Stimulated activated naive B cell treated with anti-CD40 and anti-IgM and Interleukin-4, amounts not matched to agents 10 μg/mL and 1 μg/mL and 100 μg/mL, for 72 hours (primary cell): Measurements from ENCODE around the gene FXYD5.

ENCODE experiments used
- ATAC-seq, 2 donors: fragments of 150-1000 bp; cut with Tn5 transposase; replicated peaks; 2 replicates each; pipeline ENCODE4 v1.10.0; 2021; ENCODE audit warnings: moderate library complexity in 1 of 2
- DNase-seq: peaks from one replicate; pipeline ENCODE4 v3.0.0; 2021
- H3K27ac Mint-ChIP-seq: one replicate; pipeline ENCODE4 v1.8.0; 2022; ENCODE audit warnings: mild to moderate bottlenecking, mixed read lengths
- H3K27me3 Mint-ChIP-seq, 2 donors: one replicate each; pipeline ENCODE4 v1.8.0; 2022; ENCODE audit warnings: mixed read lengths in 2 of 2
- H3K36me3 Mint-ChIP-seq, 2 donors: one replicate each; pipeline ENCODE4 v1.8.0; 2022; ENCODE audit warnings: mixed read lengths in 2 of 2, mild to moderate bottlenecking in 1 of 2
- H3K4me1 Mint-ChIP-seq, 2 donors: one replicate each; pipeline ENCODE4 v1.8.0; 2022; ENCODE audit warnings: mixed read lengths in 2 of 2, mild to moderate bottlenecking in 1 of 2
- H3K4me3 Mint-ChIP-seq, 2 donors: one replicate each; pipeline ENCODE4 v1.8.0; 2022; ENCODE audit warnings: mild to moderate bottlenecking in 2 of 2, mixed read lengths in 2 of 2, moderate library complexity in 1 of 2
- H3K9me3 Mint-ChIP-seq, 2 donors: one replicate each; pipeline ENCODE4 v1.8.0; 2022; ENCODE audit warnings: mixed read lengths in 2 of 2, mild to moderate bottlenecking in 1 of 2

FXYD5 gene

DNA sequence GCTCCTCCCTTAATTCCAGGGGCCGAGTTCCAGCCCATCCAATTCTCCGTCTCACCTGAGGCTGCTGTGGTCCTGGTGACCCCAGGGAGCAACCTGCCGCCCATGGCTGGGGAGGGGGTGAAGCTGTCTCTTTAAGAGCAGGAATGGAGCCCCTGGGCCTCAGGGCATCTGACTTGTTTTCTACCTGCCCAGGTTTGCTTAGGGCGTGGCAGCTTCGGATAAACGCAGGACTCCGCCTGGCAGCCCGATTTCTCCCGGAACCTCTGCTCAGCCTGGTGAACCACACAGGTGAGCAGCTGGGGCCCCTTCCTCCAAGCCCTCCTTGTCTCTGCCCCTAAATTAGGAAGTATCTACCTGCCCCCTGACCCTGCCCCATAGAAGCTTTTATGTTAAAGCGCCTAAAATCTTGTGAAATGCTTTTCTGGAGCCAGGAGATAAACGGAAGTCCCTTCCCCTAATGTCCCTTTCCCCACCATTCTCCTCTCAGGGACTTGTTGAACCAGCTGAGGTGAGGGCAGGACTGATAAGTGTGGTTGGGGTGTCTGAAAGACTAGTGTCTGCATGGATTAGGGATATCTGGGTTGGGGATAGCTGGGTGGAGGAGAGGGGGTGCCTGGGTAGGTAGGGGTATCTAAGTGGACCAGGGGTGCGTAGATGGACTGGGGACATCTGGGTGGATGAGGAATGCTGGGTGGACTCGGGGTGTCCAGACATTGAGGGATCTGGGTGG, 38.3 kb upstream of the FXYD5 start:
- Mint-ChIP-seq H3K9me3 (no peaks in the 10 kb centered on the region), H3K4me1 (peaks cover 18 to 26% of the 10 kb centered on the region in 2 donors), H3K36me3 (no peaks in the 10 kb centered on the region), H3K27me3 (peaks cover 3 to 9% of the 10 kb centered on the region in 2 donors), H3K4me3 (no peak overlapping the region), H3K27ac (no peak overlapping the region)
- ATAC-seq (no peak), DNase-seq (no peak)

DNA sequence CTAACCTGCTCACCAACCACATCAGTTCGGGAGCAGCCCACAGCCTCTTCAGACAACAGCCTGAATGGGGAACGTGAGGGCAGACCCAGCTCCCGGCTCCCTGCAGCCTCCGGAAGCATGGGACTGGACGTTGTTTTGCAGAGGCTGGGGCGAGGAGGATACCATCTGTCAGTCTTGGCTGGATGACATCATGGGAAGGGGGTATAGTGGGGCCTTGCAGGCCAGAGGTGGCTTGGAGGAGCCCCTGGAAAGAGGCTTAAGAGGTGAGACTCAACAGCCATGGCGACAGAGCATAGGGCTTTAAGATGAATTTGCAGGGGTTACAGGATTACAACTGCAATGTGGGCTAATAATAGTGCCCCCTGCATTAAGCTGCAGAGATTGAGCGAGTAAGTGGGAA, 37.4 kb upstream of the FXYD5 start:
- peaks cover 3 to 9% of the 10 kb centered on the region in 2 donors for H3K27me3 Mint-ChIP-seq
- no peaks in the 10 kb centered on the region for H3K36me3 Mint-ChIP-seq

DNA sequence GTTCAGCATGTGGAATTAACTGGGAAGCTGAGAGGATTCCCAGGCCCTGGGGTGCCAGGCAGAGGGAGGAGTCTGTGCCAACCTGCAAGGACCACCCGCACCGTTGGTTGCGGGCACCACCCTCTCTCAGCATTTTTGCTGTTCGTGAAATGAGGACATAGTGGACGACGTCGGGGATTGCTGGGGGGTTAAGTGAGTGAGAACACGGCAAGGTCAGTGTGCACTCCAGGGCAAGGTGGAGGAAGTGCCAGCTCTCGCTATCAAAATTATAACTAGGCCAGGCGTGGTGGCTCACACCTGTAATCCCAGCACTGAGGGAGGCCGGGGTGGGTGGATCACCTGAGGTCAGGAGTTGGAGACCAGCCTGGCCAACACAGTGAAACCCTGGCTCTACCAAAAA, 36.7 kb upstream of the FXYD5 start:
- peaks cover 3 to 9% of the 10 kb centered on the region in 2 donors for H3K27me3 Mint-ChIP-seq

More for the DNA sequence above, 37.4 kb upstream of the FXYD5 start:
- Mint-ChIP-seq H3K27ac (no peak overlapping the region), H3K4me3 (no peak overlapping the region), H3K4me1 (peaks cover 21 to 32% of the 10 kb centered on the region in 2 donors), H3K9me3 (no peaks in the 10 kb centered on the region)
- ATAC-seq (no peak), DNase-seq (no peak)

DNA sequence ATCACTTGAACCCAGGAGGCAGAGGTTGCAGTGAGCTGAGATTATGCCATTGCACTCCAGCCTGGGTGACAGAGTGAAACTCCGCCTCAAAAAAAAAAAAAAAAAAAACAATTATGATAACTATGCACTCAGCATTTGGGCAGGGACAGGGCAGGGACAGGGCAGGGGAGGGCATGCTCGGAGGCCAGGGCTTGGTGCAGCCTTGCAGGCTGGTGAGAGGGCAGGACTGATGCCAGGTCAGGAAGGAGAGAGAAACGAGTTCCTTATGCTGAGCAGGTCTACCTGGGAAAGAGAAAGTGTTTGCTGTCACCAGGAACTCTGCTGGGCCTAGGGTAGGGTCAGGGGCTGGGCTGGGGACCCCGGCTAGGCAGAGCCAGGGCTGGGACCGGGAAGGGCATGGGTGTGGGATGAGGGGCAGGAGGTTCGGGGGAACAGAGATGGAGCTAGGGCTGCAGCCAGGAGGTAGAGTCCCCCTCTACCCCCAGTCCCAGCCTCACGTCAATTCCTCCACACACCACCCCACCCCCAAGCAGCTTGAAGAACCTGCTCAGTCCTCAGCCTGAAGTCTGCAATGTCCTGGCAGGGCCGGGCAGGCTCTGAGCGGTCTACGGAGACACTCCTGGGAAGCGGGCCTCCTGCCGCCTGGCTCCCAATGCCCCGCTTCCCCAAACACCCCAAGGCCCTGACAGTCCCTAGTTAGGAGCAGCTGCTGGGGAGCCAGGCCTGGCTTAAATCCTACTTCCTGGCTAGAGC, 36.1 kb upstream of the FXYD5 start:
- no peak overlapping the region for H3K4me3 Mint-ChIP-seq
- no peak for ATAC-seq
- H3K36me3 Mint-ChIP-seq: no peaks in the 10 kb centered on the region
- H3K27ac Mint-ChIP-seq: no peak overlapping the region
- H3K4me1 Mint-ChIP-seq: peaks cover 23 to 34% of the 10 kb centered on the region in 2 donors
- peaks cover 3 to 9% of the 10 kb centered on the region in 2 donors for H3K27me3 Mint-ChIP-seq
- DNase-seq: no peak
- H3K9me3 Mint-ChIP-seq: no peaks in the 10 kb centered on the region

More for the DNA sequence above, 36.7 kb upstream of the FXYD5 start:
- DNase-seq: no peak
- H3K27ac Mint-ChIP-seq: no peak overlapping the region
- peaks cover 23 to 32% of the 10 kb centered on the region in 2 donors for H3K4me1 Mint-ChIP-seq
- H3K9me3 Mint-ChIP-seq: no peaks in the 10 kb centered on the region
- H3K4me3 Mint-ChIP-seq: no peak overlapping the region
- no peak for ATAC-seq
- H3K36me3 Mint-ChIP-seq: no peaks in the 10 kb centered on the region

DNA sequence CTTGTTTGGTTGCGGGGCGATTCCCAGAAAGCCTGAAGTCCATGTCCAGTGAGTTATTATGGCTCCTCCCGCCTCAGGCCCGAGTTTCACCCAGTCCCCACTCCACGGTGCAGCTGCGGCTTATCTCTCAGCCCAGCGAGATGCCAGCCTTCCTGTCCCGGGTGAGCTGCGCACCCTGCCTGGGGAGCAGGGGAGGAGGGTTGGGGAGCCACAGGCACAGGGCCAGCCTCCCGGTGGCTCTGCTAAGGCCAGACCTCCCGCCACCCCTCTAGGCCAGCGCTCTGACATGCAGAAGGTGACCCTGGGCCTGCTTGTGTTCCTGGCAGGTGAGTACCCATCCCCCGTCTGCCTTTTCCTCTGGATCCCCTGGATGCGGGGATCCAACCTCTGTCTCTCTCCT, 35.4 kb upstream of the FXYD5 start:
- no peak for ATAC-seq
- no peaks in the 10 kb centered on the region for H3K36me3 Mint-ChIP-seq
- no peak overlapping the region for H3K4me3 Mint-ChIP-seq
- DNase-seq: no peak
- H3K9me3 Mint-ChIP-seq: no peaks in the 10 kb centered on the region
- peaks cover 26 to 41% of the 10 kb centered on the region in 2 donors for H3K4me1 Mint-ChIP-seq
- H3K27ac Mint-ChIP-seq: no peak overlapping the region
- H3K27me3 Mint-ChIP-seq: peaks cover 3 to 9% of the 10 kb centered on the region in 2 donors

DNA sequence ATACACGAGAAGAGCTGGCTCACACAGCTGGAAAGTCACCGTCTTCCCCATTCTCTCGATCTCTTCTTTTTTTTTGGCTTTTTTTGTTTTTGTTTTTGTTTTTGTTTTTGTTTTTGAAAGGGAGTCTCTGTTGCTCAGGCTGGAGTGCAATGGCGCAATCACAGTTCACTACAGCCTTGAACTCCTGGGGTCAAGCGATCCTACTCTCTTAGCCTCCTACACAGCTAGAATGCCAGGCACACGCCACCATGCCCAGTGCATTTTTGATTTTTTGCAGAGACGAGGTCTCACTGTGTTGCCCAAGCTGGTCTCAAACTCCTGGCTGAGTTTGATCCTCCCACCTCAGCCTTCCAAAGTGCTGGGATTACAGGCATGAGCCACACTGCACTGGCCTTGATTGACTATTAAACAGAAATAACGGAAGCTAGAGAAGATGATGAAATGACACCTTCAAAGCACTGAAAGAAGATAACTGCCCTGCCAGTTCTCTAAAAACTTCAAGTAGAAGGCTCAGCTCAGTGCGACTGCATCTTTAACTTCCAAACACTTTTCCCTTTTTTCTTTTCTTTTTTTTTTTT, 34.9 kb upstream of the FXYD5 start:
- Mint-ChIP-seq H3K27me3 (peaks cover under 1 to 5% of the 10 kb centered on the region in 2 donors), H3K4me1 (peaks cover 28 to 42% of the 10 kb centered on the region in 2 donors), H3K27ac (peak overlapping the region; percentile 61), H3K4me3 (no peak overlapping the region), H3K9me3 (no peaks in the 10 kb centered on the region), H3K36me3 (no peaks in the 10 kb centered on the region)
- DNase-seq (no peak), ATAC-seq (no peak)

DNA sequence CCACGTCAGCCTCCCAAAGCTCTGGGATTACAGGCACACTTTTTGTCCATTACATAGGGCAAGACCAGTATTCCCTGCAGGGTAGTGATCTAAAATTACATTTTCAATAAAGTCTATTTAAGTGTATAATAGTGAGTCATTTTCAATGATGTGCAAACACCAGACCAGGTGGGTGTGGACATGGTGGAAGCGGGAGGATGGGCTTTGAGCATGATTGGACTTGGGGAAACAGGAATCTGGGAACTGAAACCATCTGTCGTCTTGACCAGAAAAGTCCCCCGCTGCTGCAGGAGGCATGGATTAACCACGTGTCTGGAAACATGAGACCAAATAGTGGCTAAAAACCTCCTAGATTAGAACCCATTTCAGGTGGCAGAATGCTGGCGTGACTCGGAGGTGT, 34.0 kb upstream of the FXYD5 start:
- Mint-ChIP-seq H3K27ac (no peak overlapping the region), H3K4me1 (peaks cover 27 to 46% of the 10 kb centered on the region in 2 donors), H3K27me3 (peaks cover 0 to 1% of the 10 kb centered on the region in 2 donors), H3K4me3 (no peak overlapping the region), H3K9me3 (no peaks in the 10 kb centered on the region), H3K36me3 (no peaks in the 10 kb centered on the region)
- peak; percentile 45 for DNase-seq
- ATAC-seq: peak; percentile 31 to 48

DNA sequence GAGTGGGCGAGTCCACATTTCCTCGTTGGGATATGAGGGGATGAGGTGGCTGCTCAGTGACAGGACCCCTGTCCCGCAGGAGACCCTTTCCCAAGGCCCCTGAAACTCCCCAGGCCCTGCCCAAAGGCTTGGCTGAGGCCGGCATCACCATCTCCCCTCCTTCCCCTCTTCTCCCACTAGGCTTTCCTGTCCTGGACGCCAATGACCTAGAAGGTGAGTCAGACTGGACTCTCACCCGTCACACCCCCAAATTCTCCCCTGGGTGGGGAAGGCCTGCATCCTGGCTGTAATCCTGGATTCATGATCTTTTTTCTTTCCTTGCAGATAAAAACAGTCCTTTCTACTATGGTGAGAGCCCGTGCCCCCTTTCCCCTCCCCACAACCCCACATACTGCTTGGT, 33.6 kb upstream of the FXYD5 start:
- ATAC-seq (no peak), DNase-seq (no peak)
- Mint-ChIP-seq H3K27me3 (peaks cover 0 to 5% of the 10 kb centered on the region in 2 donors), H3K36me3 (no peaks in the 10 kb centered on the region), H3K4me3 (no peak overlapping the region), H3K27ac (no peak overlapping the region), H3K4me1 (peaks cover 31 to 50% of the 10 kb centered on the region in 2 donors), H3K9me3 (no peaks in the 10 kb centered on the region)

DNA sequence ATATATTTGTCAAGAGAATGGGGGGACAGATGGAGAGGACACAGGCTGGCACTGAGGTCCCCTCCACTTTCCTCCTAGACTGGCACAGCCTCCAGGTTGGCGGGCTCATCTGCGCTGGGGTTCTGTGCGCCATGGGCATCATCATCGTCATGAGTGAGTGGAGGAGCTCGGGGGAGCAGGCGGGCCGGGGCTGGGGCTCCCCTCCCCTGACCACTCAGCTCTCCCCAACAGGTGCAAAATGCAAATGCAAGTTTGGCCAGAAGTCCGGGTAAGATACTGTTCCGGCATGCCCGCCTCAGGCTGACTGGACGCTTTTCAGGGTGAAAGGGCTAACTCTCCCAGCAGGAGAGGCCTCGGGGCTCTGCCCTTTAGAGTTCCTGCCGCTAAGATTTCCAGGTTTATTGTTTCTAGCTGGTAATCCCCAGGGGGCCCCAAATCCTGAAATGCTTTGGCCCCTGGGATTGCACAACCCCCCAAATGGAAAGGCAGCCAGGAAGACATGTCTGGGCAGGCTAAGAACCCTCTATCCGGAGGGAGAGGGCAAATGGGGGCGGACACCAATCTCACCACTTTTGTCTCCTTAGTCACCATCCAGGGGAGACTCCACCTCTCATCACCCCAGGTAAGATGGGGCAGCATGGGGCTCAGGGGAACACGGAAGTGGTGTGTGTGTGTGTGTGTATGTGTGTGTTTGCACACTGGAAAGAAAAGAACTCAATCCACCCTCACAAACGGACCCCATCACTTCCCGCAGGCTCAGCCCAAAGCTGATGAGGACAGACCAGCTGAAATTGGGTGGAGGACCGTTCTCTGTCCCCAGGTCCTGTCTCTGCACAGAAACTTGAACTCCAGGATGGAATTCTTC, 31.6 kb upstream of the FXYD5 start:
- no peaks in the 10 kb centered on the region for H3K9me3 Mint-ChIP-seq
- peaks cover 29 to 51% of the 10 kb centered on the region in 2 donors for H3K4me1 Mint-ChIP-seq
- H3K27me3 Mint-ChIP-seq: peaks cover 0 to 5% of the 10 kb centered on the region in 2 donors
- no peak overlapping the region for H3K27ac Mint-ChIP-seq
- H3K36me3 Mint-ChIP-seq: no peaks in the 10 kb centered on the region
- no peak for DNase-seq
- no peak for ATAC-seq
- H3K4me3 Mint-ChIP-seq: no peak overlapping the region

DNA sequence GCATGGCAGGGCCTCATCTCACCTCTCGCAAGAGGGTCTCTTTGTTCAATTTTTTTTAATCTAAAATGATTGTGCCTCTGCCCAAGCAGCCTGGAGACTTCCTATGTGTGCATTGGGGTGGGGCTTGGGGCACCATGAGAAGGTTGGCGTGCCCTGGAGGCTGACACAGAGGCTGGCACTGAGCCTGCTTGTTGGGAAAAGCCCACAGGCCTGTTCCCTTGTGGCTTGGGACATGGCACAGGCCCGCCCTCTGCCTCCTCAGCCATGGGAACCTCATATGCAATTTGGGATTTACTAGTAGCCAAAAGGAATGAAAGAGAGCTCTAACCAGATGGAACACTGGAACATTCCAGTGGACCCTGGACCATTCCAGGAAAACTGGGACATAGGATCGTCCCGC, 31.0 kb upstream of the FXYD5 start:
- DNase-seq: no peak
- peaks cover 29 to 51% of the 10 kb centered on the region in 2 donors for H3K4me1 Mint-ChIP-seq
- H3K36me3 Mint-ChIP-seq: no peaks in the 10 kb centered on the region
- H3K4me3 Mint-ChIP-seq: peak overlapping the region in 1 of 2 donors; percentile 86
- H3K27ac Mint-ChIP-seq: peak overlapping the region; percentile 79
- H3K27me3 Mint-ChIP-seq: peaks cover 0 to 5% of the 10 kb centered on the region in 2 donors
- H3K9me3 Mint-ChIP-seq: no peaks in the 10 kb centered on the region
- no peak for ATAC-seq

DNA sequence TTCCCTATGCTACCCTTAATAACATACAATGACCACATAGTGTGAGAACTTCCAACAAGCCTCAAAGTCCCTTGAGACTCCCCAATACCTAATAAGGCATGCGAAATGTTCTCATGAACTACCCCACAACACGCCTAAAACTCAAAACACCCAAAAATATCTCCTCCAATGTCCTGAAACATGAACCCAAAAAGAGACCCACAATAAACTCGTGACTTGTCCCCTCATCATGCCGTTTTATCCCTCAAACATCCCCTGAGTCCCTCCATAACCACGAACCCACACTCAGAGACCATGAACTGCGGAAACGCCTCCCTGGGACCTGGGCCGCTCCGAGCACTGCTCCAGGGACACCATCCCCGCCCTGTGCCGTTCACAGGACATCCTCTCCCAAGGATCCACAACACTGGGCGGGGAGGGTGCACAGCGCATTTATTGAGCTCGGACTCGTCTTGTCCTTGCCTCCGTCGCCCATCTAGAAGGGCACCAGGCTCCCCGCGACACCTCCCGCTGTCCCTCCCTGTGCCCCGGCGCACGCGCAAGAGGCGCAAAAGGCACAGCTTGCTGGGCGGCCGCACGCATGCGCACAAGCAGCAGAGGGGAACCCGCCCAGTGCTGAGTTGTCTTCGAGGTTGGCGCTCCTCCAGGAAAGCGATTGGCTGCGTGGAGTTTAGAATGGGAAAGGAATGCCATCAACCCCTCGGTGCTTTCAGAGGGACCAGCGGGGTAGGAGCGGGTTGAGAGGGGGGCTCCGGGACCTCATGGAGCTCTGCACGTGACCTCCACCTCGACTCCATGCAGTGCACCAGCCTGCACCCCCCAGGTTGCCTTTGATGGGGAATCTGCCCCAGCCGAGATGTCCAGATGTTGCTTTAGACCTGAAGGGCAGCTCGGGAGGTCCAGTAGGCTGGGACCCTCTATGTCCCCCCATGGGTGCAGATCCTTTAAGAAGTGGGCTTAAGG, 30.2 kb upstream of the FXYD5 start:
- Mint-ChIP-seq H3K27me3 (peaks cover 0 to 5% of the 10 kb centered on the region in 2 donors), H3K36me3 (no peaks in the 10 kb centered on the region), H3K9me3 (no peaks in the 10 kb centered on the region), H3K4me3 (peak overlapping the region; percentile 81 to 86), H3K27ac (peak overlapping the region; percentile 79), H3K4me1 (peaks cover 29 to 50% of the 10 kb centered on the region in 2 donors)
- DNase-seq: peak; percentile 85
- ATAC-seq: peak; percentile 85 to 90

DNA sequence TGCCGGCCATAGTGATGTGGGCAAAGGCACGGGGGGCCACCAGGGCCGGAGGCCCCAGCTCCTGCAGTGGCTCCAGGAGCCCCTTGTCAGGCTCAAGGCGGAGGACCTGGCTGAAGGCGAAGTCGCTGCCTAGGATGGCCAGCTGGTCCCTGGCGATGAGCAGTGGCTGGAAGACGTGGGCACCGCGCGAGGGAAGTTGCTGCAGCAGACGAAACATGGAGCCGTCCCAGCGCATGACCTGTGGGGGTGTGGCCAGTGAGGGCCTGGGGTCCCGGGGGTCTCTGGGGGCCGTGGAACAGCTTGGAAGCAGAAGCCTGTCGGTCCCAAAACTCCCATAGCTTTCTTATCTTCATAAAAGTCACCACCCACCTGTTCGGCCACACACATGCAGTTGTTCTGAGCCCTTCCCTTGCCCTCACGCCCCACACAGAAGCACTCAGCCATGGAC, 29.2 kb upstream of the FXYD5 start:
- no peak for DNase-seq
- ATAC-seq: no peak
- Mint-ChIP-seq H3K27me3 (peaks cover 0 to 5% of the 10 kb centered on the region in 2 donors), H3K4me1 (peaks cover 25 to 42% of the 10 kb centered on the region in 2 donors), H3K9me3 (no peaks in the 10 kb centered on the region), H3K36me3 (no peaks in the 10 kb centered on the region), H3K4me3 (peak overlapping the region in 1 of 2 donors; percentile 81), H3K27ac (peak overlapping the region; percentile 79)
